GM21390 (cell line): ENCODE results near the gene PRMT1.

Source experiments
- ATAC-seq: cut with Tn5 transposase; IDR thresholded peaks from one replicate; pipeline ENCODE4 v1.9.1; 2021; ENCODE audit not compliant: unreplicated experiment

Gene PRMT1

DNA sequence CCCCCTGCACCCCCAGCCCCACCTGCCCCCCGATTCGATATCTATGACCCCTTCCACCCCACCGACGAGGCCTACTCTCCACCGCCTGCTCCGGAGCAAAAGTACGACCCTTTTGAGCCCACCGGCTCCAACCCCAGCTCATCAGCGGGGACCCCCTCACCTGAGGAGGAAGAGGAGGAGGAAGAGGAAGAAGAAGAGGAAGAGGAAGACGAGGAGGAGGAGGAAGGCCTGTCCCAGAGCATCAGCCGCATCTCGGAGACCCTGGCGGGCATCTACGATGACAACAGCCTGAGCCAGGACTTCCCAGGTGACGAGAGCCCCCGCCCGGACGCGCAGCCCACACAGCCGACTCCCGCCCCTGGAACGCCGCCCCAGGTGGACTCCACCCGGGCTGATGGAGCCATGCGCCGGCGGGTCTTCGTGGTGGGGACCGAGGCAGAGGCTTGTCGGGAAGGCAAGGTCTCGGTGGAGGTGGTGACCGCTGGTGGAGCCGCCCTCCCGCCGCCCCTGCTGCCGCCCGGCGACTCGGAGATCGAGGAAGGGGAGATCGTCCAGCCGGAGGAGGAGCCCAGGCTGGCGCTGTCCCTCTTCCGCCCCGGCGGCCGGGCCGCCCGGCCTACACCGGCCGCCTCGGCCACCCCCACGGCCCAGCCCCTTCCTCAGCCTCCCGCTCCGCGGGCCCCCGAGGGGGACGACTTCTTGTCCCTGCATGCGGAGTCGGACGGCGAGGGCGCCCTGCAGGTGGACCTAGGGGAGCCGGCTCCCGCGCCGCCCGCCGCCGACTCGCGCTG lies 25.8 kb upstream of the PRMT1 start:
- no peak for ATAC-seq

DNA sequence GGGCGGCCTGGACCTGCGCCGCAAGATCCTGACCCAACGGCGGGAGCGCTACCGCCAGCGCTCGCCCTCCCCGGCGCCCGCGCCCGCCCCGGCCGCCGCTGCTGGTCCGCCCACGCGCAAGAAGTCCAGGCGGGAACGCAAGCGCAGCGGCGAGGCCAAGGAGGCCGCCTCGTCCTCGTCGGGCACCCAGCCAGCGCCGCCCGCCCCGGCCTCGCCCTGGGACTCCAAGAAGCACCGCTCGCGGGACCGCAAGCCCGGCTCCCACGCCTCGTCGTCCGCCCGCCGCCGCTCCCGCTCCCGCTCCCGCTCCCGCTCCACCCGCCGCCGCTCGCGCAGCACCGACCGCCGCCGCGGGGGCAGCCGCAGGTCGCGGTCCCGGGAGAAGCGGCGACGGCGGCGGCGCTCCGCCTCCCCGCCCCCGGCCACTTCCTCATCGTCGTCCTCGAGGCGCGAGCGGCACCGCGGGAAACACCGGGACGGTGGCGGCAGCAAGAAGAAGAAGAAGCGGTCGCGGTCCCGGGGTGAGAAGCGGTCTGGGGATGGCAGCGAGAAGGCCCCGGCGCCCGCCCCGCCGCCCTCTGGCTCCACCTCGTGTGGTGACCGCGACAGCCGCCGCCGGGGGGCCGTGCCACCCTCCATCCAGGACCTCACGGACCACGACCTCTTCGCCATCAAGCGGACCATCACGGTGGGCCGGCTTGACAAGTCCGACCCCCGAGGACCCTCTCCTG lies 25.1 kb upstream of the PRMT1 start:
- ATAC-seq, result no peak

DNA sequence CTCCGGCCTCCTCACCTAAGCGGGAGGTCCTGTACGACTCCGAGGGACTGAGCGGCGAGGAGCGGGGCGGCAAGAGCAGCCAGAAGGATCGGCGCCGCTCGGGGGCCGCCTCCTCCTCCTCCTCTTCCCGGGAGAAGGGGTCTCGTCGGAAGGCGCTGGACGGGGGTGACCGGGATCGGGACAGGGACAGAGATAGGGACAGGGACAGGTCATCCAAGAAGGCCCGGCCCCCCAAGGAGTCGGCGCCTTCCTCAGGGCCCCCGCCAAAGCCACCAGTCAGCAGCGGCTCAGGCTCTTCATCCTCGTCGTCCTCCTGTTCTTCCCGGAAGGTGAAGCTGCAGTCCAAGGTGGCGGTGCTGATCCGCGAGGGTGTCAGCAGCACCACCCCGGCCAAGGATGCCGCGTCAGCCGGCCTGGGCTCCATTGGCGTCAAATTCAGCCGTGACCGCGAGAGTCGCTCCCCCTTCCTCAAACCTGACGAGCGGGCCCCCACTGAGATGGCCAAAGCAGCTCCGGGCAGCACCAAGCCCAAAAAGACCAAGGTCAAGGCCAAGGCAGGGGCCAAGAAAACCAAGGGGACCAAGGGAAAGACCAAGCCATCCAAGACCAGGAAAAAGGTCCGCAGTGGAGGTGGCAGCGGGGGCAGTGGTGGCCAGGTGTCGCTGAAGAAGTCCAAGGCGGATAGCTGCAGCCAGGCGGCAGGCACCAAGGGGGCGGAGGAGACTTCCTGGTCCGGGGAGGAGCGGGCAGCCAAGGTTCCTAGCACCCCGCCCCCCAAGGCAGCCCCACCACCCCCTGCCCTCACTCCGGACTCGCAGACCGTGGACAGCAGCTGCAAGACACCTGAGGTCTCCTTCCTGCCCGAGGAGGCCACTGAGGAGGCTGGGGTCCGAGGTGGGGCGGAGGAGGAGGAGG lies 24.3 kb upstream of the PRMT1 start:
- ATAC-seq, result no peak

DNA sequence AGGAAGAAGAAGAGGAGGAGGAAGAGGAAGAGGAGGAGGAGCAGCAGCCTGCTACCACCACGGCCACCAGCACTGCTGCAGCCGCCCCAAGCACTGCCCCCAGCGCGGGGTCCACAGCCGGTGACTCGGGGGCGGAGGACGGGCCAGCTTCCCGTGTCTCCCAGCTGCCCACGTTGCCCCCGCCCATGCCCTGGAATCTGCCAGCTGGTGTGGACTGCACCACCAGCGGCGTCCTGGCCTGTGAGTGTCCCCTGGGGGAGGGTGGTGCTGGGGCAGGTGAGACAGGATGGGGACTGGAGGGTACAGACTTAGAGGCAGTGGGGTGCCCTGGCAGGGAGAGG lies 23.6 kb upstream of the PRMT1 start:
- ATAC-seq, result no peak

DNA sequence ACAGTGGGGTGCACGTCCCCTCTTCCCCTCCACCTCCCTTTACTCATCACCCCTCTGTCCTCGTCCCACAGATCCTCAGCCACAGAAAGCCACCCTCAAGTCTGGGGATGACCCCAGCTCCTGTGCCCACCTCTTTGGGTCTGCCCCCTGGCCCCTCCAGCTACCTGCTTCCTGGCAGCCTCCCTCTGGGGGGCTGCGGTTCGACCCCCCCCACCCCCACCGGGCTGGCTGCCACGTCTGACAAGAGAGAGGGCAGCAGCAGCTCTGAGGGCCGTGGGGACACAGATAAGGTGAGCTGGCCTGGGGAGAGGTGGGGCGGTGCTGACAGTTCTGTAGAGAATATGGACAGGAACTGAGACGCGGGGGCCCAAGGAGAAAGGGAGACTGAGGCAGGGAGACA lies 22.5 kb upstream of the PRMT1 start:
- no peak for ATAC-seq

DNA sequence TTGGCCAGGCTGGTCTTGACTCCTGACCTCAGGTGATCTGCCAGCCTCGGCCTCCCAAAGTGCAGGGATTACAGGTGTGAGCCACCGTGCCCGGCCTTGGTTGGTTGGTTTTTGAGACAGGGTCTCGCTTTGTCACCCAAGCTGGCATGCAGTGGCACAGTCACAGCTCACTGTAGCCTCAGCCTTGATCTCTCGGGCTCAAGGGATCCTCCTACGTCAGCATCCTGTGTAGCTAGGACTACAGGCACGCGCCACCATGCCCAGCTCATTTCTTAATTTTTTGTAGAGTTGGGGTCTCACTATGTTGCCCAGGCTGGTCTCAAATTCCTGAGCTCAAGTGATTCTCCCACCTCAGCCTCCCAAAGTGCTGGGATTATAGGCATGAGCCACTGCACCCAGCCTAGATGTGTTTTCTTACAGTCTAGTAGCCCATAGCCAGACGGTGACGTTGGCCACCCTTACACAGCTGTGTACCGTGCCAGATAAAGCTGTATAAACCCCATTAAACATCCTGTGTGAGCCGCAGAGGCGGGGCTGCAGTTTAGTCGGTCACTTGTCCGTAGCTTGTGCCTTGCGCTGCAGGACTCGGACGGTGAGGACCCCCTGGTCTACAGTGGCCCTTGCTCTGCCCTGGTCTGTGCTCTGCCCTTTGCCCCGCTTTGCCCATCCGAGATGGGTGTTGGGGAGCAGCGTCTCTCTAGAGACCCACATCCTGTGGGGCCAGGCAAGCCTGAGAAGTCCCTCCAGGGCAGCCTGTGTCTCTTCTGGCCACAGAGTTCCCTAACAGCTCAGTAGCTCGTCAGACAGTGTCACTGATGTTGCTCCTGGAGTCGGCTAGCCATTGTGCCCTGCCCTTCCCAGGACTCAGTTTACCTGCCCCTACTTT lies 21.3 kb upstream of the PRMT1 start:
- ATAC-seq, result no peak

DNA sequence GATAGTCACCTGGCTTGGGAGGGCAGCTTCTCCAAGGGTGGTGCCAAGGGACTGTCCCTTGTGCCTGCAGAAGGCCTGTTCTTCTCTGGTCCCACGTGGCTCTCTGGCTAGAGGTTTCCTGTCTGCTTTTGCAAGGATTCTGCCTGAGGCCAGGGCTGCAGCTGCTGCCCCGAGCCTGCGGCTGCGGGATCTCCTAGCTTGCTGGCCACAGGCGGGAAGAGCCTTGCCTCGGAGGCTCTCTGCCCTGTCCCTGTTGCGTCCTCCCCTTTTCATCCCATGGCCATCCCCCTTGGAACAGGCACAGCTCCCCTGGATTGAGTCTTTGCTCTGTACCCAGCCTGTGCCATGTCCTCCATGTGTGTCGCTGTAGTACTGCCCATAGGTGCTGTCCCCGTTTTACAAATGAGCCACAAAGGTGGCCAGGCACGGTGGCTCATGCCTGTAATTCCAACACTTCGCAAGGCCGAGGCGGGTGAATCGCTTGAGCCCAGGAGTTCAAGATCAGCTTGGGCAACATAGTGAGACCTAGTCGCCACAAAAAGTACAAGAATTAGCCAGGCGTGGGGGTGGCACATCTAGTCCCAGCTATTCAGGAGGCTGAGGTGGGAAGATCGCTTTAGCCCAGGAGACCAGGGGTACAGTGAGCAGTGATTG lies 20.5 kb upstream of the PRMT1 start:
- ATAC-seq, result no peak

DNA sequence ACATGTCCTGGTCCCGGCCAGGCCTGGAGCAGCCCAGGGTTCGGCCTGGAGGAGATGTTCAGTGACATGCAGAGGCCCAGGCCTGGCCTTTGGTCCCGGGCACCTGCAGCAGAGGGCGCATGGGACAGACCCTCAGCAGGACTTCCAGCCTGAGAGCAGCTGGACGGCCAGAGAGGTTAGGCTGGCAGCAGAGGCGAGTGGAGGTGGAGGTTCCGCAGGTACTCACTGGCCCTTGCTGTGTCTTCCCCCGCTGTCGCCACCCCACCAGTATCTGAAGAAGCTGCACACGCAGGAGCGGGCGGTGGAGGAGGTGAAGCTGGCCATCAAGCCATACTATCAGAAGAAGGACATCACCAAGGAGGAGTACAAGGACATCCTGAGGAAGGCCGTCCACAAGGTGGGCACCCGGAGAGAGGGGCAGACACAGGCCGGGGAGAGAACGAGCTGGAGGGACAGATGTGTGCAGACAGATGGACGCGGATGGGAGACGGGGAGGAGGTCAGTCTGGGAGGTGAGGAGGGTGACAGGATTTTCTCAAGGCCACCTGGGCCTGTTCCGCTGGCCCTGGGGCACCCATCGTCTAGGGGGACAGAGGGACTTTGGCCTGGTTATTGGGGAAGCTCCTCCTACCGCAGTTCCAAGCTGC lies 19.5 kb upstream of the PRMT1 start:
- no peak for ATAC-seq

DNA sequence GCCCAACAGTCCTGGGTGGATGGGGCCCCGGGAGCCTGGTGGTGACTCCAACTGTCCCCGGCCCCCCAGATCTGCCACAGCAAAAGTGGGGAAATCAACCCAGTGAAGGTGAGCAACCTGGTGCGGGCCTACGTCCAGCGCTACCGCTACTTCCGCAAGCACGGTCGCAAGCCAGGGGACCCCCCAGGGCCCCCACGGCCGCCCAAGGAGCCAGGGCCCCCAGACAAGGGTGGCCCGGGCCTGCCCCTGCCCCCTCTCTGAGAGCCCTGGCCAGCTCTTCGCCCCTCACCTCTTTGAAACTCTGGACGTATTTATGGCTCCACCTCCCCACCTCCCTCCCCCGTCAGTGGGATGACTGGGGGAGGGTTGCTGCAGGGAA lies 18.9 kb upstream of the PRMT1 start:
- ATAC-seq, result no peak

DNA sequence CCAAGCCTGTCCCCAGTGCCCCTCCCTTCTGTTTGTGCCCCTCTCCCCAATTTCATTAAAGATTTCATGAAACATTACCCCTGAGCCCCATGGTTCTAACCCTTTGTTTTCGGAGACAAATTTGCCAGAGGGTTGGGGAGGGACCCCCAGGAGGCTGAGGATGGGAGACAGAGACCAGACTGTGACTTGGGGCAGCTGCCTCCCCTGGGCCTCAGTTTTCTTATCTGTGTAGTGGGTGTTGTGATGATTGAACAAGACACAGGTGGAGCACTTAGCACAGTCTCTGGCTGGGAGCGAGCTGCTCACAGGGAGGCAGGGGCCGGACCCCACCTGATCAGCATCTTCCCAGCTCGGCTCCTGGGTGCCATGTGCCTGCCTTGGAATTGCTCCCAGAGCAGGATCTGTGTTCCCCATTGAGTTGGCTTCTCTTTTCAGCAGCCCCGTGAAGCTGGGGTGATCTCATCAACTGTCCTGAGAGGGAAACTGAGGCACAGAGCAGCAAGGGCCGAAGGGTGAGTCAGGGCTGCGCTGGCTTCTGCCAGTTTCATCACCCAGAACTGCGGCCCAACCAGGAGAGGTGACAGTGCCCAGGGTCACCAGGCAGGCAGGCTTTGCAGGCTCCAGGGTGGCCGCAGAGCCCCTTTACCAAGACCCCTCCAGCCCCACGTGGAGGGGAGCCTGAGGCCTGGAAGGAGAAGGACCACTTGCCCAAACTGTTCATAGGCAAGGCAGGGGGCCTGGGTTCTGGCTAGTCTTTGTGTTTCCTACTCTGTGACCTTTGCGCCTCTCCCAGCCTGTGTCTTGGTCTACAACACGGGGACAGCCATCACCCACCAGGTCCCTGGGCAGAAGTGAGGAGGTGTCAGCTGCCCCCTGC lies 18.3 kb upstream of the PRMT1 start:
- no peak for ATAC-seq

DNA sequence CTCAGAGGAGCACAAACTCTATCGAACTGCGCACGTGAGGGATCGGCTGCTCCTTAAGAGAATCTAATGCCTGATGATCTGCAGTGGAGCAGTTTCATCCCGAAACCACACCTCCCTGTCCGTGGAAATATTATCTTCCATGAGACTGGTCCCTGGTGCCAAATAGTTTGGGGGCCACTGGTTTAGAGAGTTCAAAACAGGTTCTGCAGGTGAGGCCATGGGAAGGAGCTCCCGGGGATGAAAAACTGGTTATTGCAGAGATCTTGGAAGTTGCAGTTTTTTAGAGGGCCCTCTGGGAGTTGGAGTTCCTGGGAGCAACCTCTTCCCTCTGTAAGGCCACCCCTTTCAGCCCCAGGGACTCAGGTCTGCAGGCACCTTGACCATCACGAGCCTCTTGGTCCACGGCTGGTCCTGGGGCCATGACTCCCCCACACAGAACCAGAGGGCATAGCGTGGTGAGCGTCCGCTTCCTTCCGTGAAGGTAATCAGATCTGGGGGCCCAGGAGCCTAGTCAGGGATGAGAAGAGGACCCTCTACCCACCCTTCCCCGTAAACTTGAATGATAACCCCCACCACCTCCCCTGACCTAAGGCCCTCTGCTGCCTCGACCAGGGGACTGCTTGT lies 16.6 kb upstream of the PRMT1 start:
- no peak for ATAC-seq

DNA sequence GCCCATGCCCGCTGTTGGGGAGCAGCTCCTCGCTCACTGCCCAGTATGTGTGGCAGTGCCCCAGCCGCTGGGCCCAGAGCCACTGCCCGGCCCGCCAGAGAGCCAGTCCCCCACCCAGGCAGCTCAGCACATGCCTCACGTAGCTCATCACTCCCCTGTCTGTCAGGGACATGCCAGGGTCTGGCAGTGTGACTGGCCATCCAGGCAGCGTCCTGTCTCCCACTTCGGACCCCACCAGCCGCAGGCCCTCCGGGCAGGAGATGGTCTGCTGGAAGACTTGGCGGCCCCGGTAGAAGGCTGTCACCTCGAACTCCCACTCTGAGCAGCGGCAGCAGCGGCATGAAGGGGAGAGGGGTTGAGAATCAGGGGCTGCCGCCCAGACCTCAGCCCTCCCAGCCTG lies 15.1 kb upstream of the PRMT1 start:
- ATAC-seq, result no peak

DNA sequence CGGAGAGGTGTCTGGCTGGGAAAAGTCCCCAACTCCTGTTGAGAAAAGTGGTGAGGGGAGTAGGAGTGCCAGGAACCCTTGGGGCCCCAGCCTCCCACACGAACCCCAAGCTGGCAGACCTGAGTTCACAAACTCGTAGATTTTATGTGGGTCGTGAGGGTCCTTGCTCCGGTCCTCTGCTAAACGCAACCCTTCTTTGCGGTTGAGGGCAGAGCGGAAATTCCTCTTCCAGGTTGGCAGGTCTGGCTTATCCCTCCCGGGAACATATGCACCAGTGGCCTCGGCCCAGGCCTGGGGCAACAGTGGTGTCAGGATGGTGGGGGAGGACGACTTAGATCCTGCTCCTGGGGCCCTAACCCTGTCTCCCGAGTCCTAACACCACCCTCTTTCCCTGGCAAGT lies 13.8 kb upstream of the PRMT1 start:
- ATAC-seq, result no peak

DNA sequence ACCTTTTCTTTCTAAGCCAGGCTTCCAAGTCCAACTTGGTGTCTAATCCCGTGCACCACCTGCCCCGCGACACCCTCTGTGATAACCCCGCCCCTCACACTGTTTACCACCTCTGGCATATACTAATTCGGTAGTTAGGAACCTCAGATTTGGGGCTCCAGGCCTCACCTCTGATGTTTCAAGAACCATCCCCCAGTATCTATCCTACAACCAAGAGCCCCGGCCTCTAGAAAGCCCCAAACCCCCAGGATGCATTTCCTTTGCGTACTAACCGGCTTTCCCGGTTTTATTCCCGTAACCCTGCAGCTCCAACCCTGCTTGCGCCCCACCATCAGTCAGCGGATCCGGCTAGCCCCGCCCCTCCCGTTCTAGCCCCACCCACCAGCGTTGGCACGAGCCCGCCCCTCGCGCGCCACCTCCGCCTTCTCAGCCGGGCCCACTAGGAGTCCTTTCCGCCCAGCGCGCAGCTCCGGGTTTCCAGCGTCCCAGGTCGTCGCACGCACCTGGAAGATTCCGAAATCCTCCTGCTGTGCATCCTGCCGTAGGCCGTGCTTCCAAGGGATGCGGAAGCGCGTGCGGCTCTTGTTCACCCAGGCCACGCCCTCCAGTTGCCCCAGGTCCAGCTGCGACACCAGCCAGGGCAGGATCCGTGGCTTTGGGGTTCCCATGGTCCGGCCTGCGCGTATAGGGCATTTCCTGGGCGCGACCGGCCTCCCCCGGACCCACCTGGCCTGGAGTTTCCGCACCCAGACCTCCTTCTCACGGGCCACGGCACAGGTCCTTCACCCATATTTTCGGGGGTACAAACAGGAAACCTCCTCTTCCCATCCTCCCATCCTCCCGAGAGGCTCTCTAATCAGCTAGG lies 12.7 kb upstream of the PRMT1 start:
- no peak for ATAC-seq

DNA sequence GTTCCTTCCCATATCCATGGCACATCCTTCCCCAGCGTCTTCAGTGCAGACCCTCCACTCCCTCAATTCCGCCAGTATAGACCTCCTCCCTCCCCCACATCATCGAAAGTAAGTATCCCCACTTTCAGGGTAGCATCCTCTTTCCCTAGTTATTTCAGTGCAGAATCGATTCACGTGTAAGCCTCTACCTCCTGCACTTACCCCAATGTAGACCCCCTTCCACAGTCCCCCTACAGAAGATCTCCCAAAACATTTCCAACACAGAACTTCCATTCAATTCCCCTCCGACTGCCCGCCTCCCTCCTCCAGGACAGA lies 12.1 kb upstream of the PRMT1 start:
- no peak for ATAC-seq

DNA sequence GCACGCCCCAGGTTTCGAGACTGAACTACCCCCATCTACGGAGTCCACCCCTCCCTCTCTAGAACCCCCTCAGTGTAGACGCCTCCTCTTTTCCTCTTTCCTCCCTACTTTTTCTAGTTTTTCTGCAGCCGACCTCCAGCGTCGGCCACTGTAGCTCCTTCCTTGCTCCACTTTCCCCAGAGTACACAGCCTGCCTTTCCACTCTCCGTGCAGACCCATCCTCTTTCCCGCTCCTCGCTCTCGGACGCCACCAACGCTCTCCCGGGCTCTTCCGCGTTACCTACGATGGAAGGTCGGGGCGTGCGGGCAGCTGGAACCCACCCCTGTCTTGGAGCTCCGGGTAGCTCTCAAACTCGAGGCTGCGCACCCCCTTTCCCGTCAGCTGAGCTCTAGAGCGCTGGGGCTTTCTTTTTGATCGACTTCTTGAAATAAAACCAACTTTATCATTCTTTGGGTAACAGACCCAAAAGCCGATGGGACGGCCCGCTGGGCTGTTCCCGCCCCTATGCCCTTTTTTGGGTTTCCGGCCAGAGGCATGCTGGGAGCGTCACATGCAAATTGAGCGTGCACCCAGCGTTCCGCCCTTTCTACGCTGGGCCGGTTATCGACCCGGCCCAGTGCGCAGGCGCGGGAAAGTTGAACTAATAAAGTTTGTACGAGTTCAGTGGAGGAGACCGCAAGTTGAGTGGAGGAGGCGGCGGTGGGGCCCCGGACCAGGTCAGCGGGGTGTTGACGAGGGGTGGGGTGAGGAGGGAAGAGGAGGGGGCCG lies 11.5 kb upstream of the PRMT1 start, which contains the start of the genes BCL2L12 and IRF3:
TSS of gene BCL2L12 (plus strand) at position 583 of the 769 bp plus-strand sequence. CDS start 760 bp downstream, outside the sequence.
TSS of gene IRF3 (minus strand) at position 507 of the 769 bp plus-strand sequence. CDS start 1,019 bp downstream, outside the sequence.
- peak; percentile 74 for ATAC-seq

DNA sequence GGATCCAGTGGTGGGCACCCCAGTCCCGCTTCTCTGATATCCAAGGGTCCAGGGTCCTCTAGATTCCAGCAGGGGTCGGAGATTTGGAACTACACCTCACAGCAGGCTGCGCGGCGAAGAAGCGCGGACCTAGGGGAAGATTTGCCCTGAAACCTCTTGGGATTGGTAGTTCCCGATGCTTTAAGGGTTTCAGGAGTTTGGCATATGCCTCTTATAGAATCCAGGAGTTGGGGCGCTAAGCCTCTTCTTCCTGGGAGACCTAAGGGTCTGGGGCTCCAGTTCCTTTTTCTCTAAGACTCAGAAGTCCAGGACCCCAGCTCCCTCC lies 11.0 kb upstream of the PRMT1 start:
- ATAC-seq, result no peak
